Measurements from ENCODE around the gene ACKR3.

GRCh38 chr2:236600158-236600557 is 30.5 kb downstream of the ACKR3 start:
- TF ChIP-seq GATA2 (IDR thresholded peaks at IDR 0.05; ENCODE audit: low read depth, low read length) (no peak), GATA3 (IDR thresholded peaks at IDR 0.05; ENCODE audit: low read depth, low read length) (no peak)
